CD4-positive, alpha-beta T cell (primary cell): ENCODE results near the gene PCLO. TPM values are rescaled to one million over a fixed set of nuclear protein-coding genes. Genes with fewer than 3 reads are reported as not detected.

Experiments used
- ATAC-seq: fragments of 200-7000 bp; cut with Tn5 transposase; one replicate; pipeline ENCODE4 v1.10.0; 2022; ENCODE audit warnings: mild to moderate bottlenecking; ENCODE audit not compliant: poor library complexity
- CTCF ChIA-PET: fragments of 350-600 bp; sonication (Branson Sonifier 250); formaldehyde crosslinking; loops from one replicate; lab custom pipeline; 2021; ENCODE audit warnings: antibody characterized with exemption, inconsistent platforms; lab: Charles Lee
- POLR2A ChIA-PET: fragments of 350-600 bp; sonication (Branson Sonifier 250); formaldehyde crosslinking; loops from one replicate; lab custom pipeline; 2021; ENCODE audit warnings: antibody characterized with exemption, inconsistent platforms; lab: Charles Lee
- DNase-seq, 14 experiments: peaks; one replicate each; pipeline ENCODE4 v3.0.0-alpha.2; 2013 to 2020; ENCODE audit warnings: mixed read lengths in 2 of 14
- H3K27ac ChIP-seq, 2 donors: one replicate each; pipeline versions ENCODE4 v1.5.1 to v1.7.0; 2013; ENCODE audit warnings: low read length in 2 of 2, low read depth in 1 of 2, mild to moderate bottlenecking in 1 of 2
- H3K27me3 ChIP-seq, 2 experiments: 1 replicate in 1 of 2; 2 replicates in 1 of 2; pipeline versions ENCODE4 v1.6.1 to v1.7.0; 2013; ENCODE audit warnings: low read length in 2 of 2, control low read depth in 1 of 2, mild to moderate bottlenecking in 1 of 2, moderate library complexity in 1 of 2; ENCODE audit not compliant: insufficient read depth in 2 of 2, control insufficient read depth in 1 of 2
- H3K36me3 ChIP-seq: one replicate; pipeline ENCODE4 v1.6.1; 2013; ENCODE audit warnings: low read length, control low read depth; ENCODE audit not compliant: insufficient read depth
- H3K4me1 ChIP-seq: one replicate; pipeline ENCODE4 v1.6.1; 2013; ENCODE audit warnings: low read length, control low read depth; ENCODE audit not compliant: insufficient read depth
- H3K4me3 ChIP-seq: one replicate; pipeline ENCODE4 v1.5.1; 2013; ENCODE audit warnings: mild to moderate bottlenecking, low read length, moderate library complexity
- H3K9me3 ChIP-seq, 2 experiments: 1 replicate in 1 of 2; 2 replicates in 1 of 2; pipeline versions ENCODE4 v1.6.1 to v1.7.0; 2013; ENCODE audit warnings: low read length in 2 of 2, mild to moderate bottlenecking in 2 of 2, control low read depth in 1 of 2, moderate library complexity in 1 of 2; ENCODE audit not compliant: control insufficient read depth in 1 of 2, insufficient read depth in 1 of 2
- H3K27ac Mint-ChIP-seq: one replicate; pipeline ENCODE4 v1.8.0; 2020; ENCODE audit warnings: mixed read lengths
- H3K27me3 Mint-ChIP-seq: one replicate; pipeline ENCODE4 v1.8.0; 2021; ENCODE audit warnings: mixed read lengths
- H3K36me3 Mint-ChIP-seq: one replicate; pipeline ENCODE4 v1.8.0; 2021; ENCODE audit warnings: low read depth, mixed read lengths
- H3K4me1 Mint-ChIP-seq: one replicate; pipeline ENCODE4 v1.8.0; 2021; ENCODE audit warnings: low read depth, mixed read lengths
- H3K4me3 Mint-ChIP-seq: one replicate; pipeline ENCODE4 v1.8.0; 2020; ENCODE audit warnings: mild to moderate bottlenecking, mixed read lengths
- H3K9me3 Mint-ChIP-seq: one replicate; pipeline ENCODE4 v1.8.0; 2020; ENCODE audit warnings: mixed read lengths
- CTCF ChIP-seq: fragments of 200-600 bp; IDR thresholded peaks from one replicate; pipeline ENCODE4 v1.8.0; 2022; ENCODE audit warnings: antibody characterized with exemption, mild to moderate bottlenecking
- intact Hi-C, 2 experiments: fragments of 100-400 bp; cut with DNase I in 1 of 2; cut with micrococcal nuclease in 1 of 2; formaldehyde crosslinking; loops; one replicate each; pipeline versions ENCODE4 v1.15.1 to v1.9.0; 2023 to 2025; cut with DNase I, micrococcal nuclease
- total RNA-seq, 174 experiments: library from RNA in 2 of 174; stranded (reverse) in 2 of 174; gene quantifications; one replicate each; pipeline ENCODE4 v1.2.3 and lab custom pipeline; 2021 to 2026

The PCLO gene
- total RNA-seq, 2 experiments from 2014 or later: not detected

- CTCF ChIA-PET: no interaction called here
- Mint-ChIP-seq H3K27me3 (no peaks in the 10 kb centered on the region), H3K4me1 (no peaks in the 10 kb centered on the region), H3K4me3 (no peak overlapping the region), H3K36me3 (no peaks in the 10 kb centered on the region), H3K27ac (no peak overlapping the region), H3K9me3 (peaks cover 4% of the 10 kb centered on the region)
- peaks cover 0 to 3% of the 10 kb centered on the region in 2 experiments for H3K9me3 ChIP-seq
- no peak overlapping the region for H3K27ac ChIP-seq
- TF ChIP-seq CTCF: no peak
- POLR2A ChIA-PET: no interaction called here
- DNase-seq: no peak
- H3K27me3 ChIP-seq: no peaks in the 10 kb centered on the region
- no peak overlapping the region for H3K4me3 ChIP-seq
- intact Hi-C loops: no loop called here
- no peak for ATAC-seq
- no peaks in the 10 kb centered on the region for H3K36me3 ChIP-seq
- no peaks in the 10 kb centered on the region for H3K4me1 ChIP-seq
These were observed 20.8 kb downstream of the PCLO start for GRCh38 chr7:83141927-83142326.

GRCh38 chr7:83130623-83131545, 31.8 kb downstream of the PCLO start:
- TF ChIP-seq CTCF: no peak
- no peaks in the 10 kb centered on the region for H3K27me3 Mint-ChIP-seq
- H3K4me1 ChIP-seq: no peaks in the 10 kb centered on the region
- H3K4me3 ChIP-seq: no peak overlapping the region
- no peaks in the 10 kb centered on the region for H3K36me3 Mint-ChIP-seq
- H3K27ac ChIP-seq: no peak overlapping the region
- H3K4me1 Mint-ChIP-seq: no peaks in the 10 kb centered on the region
- no peaks in the 10 kb centered on the region for H3K36me3 ChIP-seq
- intact Hi-C loops: no loop called here
- no peak for ATAC-seq
- H3K9me3 ChIP-seq: peaks cover 0 to 12% of the 10 kb centered on the region in 2 experiments
- DNase-seq: no peak
- POLR2A ChIA-PET: no interaction called here
- no peak overlapping the region for H3K4me3 Mint-ChIP-seq
- H3K9me3 Mint-ChIP-seq: peaks cover 3% of the 10 kb centered on the region
- no peaks in the 10 kb centered on the region for H3K27me3 ChIP-seq
- no peak overlapping the region for H3K27ac Mint-ChIP-seq
- CTCF ChIA-PET: interaction anchor here (0.6 kb wide), 1 partner anchor 1806 kb away, joined by 3 read pairs; no protein-coding TSS in a partner anchor

- Histone ChIP-seq H3K27ac (no peak overlapping the region), H3K4me3 (no peak overlapping the region), H3K36me3 (no peaks in the 10 kb centered on the region), H3K4me1 (no peaks in the 10 kb centered on the region), H3K27me3 (no peaks in the 10 kb centered on the region), H3K9me3 (peaks cover 0 to 12% of the 10 kb centered on the region in 2 experiments)
- Mint-ChIP-seq H3K4me3 (no peak overlapping the region), H3K27me3 (no peaks in the 10 kb centered on the region), H3K9me3 (peaks cover 3% of the 10 kb centered on the region), H3K36me3 (no peaks in the 10 kb centered on the region), H3K4me1 (no peaks in the 10 kb centered on the region), H3K27ac (no peak overlapping the region)
- DNase-seq (no peak), ATAC-seq (no peak)
- CTCF ChIA-PET: no interaction called here
- intact Hi-C loops: no loop called here
- POLR2A ChIA-PET: no interaction called here
- no peak for TF ChIP-seq CTCF
These were observed 32.5 kb downstream of the PCLO start for GRCh38 chr7:83130191-83130590.
